Brain microvascular endothelial cell (primary cell): ENCODE measurements around the gene SLC22A12.

Experiments used
- DNase-seq: peaks from one replicate; pipeline ENCODE4 v3.0.0-alpha.2; 2020
- H3K27ac ChIP-seq: fragments of 250-450 bp; sonication (Bioruptor Pico); 2 replicates; pipeline ENCODE4 v1.5.1; 2020; ENCODE audit warnings: mild to moderate bottlenecking, moderate library complexity
- H3K27me3 ChIP-seq: fragments of 250-450 bp; sonication (Bioruptor Pico); replicated peaks from 2 replicates; pipeline ENCODE4 v1.5.1; 2020; ENCODE audit warnings: mild to moderate bottlenecking
- H3K36me3 ChIP-seq: fragments of 250-450 bp; sonication (Bioruptor Pico); replicated peaks from 2 replicates; pipeline ENCODE4 v1.5.1; 2020; ENCODE audit warnings: mild to moderate bottlenecking
- H3K4me3 ChIP-seq: 2 replicates; pipeline ENCODE4 v1.5.1; 2011; ENCODE audit warnings: low read depth, mild to moderate bottlenecking, control low read depth, low read length, moderate library complexity
- CTCF ChIP-seq: IDR thresholded peaks from 2 replicates; pipeline ENCODE4 v1.5.1; 2011; ENCODE audit warnings: low read depth, mild to moderate bottlenecking, moderate library complexity, low read length, control low read depth, inconsistent platforms; ENCODE audit errors: missing control alignments
- in situ Hi-C: cut with HindIII; loops from 2 replicates; pipeline ENCODE4 v1.10.0; 2017; ENCODE audit warnings: low sequenced_read_pairs, low pct_ligation_motif_present

SLC22A12 gene

GRCh38 chr11:64643256-64643881 is 52.3 kb downstream of the SLC22A12 start:
- no peak for TF ChIP-seq CTCF
- in situ Hi-C loops = no loop called here
- Histone ChIP-seq H3K36me3 (no peaks in the 10 kb centered on the region), H3K27me3 (peaks cover 65% of the 10 kb centered on the region), H3K4me3 (no peak overlapping the region), H3K27ac (no peak overlapping the region)
- no peak for DNase-seq

- no peak for DNase-seq
- in situ Hi-C loops = no loop called here
- Histone ChIP-seq H3K36me3 (no peaks in the 10 kb centered on the region), H3K27ac (no peak overlapping the region), H3K27me3 (peaks cover 61% of the 10 kb centered on the region), H3K4me3 (no peak overlapping the region)
- TF ChIP-seq CTCF = no peak
These were observed 53.1 kb downstream of the SLC22A12 start for GRCh38 chr11:64643920-64644646.

GRCh38 chr11:64644647-64645275 is 53.7 kb downstream of the SLC22A12 start:
- in situ Hi-C loops = no loop called here
- Histone ChIP-seq H3K27me3 (peaks cover 57% of the 10 kb centered on the region), H3K36me3 (no peaks in the 10 kb centered on the region), H3K27ac (no peak overlapping the region), H3K4me3 (no peak overlapping the region)
- DNase-seq = no peak
- peak; percentile 30 for TF ChIP-seq CTCF

GRCh38 chr11:64647019-64647779 is 56.2 kb downstream of the SLC22A12 start:
- TF ChIP-seq CTCF = no peak
- no peak overlapping the region for H3K27ac ChIP-seq
- H3K4me3 ChIP-seq = no peak overlapping the region
- peaks cover 32% of the 10 kb centered on the region for H3K27me3 ChIP-seq
- DNase-seq = no peak
- no peaks in the 10 kb centered on the region for H3K36me3 ChIP-seq
- in situ Hi-C loops = no loop called here

- Histone ChIP-seq H3K36me3 (no peaks in the 10 kb centered on the region), H3K27me3 (peaks cover 24% of the 10 kb centered on the region), H3K4me3 (no peak overlapping the region), H3K27ac (no peak overlapping the region)
- in situ Hi-C loops = no loop called here
- DNase-seq = no peak
- no peak for TF ChIP-seq CTCF
These were observed 57.5 kb downstream of the SLC22A12 start for GRCh38 chr11:64648551-64648950.
